ENCODE results near the gene NUDT8.
"Not testable (repeated sequence)": the region's sequence is repeated elsewhere in the genome, so short reads cannot be mapped to it uniquely, and the experiment has no call there.

DNA sequence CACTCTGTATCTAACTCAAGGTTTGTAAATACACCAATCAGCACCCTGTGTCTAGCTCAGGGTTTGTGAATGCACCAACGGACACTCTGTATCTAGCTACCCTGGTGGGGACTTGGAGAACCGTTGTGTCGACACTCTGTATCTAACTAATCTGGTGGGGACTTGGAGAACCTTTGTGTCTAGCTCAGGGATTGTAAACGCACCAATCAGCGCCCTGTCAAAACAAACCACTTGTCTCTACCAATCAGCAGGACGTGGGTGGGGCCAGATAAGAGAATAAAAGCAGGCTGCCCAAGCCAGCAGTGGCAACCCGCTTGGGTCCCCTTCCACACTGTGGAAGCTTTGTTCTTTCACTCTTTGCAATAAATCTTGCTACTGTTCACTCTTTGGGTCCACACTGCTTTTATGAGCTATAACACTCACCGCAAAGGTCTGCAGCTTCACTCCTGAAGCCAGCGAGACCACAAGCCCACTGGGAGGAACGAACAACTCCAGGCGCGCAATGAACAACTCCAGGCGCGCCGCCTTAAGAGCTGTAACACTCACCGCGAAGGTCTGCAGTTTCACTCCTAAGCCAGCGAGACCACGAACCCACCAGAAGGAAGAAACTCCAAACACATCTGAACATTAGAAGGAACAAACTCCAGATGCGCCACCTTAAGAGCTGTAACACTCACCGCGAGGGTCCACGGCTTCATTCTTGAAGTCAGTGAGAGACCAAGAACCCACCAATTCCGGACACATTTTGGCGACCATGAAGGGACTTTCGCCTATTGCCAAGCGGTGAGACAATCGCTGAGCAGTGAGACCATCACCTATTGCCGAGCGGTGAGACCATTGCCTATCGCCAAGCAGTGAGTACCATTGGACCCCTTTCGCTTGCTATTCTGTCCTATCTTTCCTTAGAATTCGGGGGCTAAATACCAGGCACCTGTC lies 9.8 kb downstream of the NUDT8 start:
- TF ChIP-seq, protein P1, sequence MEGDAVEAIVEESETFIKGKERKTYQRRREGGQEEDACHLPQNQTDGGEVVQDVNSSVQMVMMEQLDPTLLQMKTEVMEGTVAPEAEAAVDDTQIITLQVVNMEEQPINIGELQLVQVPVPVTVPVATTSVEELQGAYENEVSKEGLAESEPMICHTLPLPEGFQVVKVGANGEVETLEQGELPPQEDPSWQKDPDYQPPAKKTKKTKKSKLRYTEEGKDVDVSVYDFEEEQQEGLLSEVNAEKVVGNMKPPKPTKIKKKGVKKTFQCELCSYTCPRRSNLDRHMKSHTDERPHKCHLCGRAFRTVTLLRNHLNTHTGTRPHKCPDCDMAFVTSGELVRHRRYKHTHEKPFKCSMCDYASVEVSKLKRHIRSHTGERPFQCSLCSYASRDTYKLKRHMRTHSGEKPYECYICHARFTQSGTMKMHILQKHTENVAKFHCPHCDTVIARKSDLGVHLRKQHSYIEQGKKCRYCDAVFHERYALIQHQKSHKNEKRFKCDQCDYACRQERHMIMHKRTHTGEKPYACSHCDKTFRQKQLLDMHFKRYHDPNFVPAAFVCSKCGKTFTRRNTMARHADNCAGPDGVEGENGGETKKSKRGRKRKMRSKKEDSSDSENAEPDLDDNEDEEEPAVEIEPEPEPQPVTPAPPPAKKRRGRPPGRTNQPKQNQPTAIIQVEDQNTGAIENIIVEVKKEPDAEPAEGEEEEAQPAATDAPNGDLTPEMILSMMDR (conservative IDR thresholded peaks at IDR 0.05 in 1 of 2, IDR thresholded peaks at IDR 0.05 in 1 of 2; ENCODE audit: extremely low read depth in 1 of 2, insufficient read depth in 1 of 2, low read depth in 1 of 2, low read length in 2 of 2) = not testable (repeated sequence)
- not testable (repeated sequence) for TF ChIP-seq EZH2 (IDR thresholded peaks at IDR 0.05; ENCODE audit: borderline replicate concordance, low read length)

Data from mammary epithelial cell (primary cell).